Stimulated activated CD4-positive, alpha-beta T cell treated with anti-CD3 and anti-CD28 coated beads, TNF-alpha, amount 100 ng/mL, for 4 hours (primary cell): ENCODE measurements around the gene XCL2.
"Not testable (repeated sequence)": the region's sequence is repeated elsewhere in the genome, so short reads cannot be mapped to it uniquely, and the experiment has no call there.

Experiments used
- DNase-seq, 3 experiments: peaks; one replicate each; pipeline ENCODE4 v3.0.0-alpha.2; 2020; ENCODE audit warnings: low read depth in 3 of 3

Gene XCL2, protein sequence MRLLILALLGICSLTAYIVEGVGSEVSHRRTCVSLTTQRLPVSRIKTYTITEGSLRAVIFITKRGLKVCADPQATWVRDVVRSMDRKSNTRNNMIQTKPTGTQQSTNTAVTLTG

DNA sequence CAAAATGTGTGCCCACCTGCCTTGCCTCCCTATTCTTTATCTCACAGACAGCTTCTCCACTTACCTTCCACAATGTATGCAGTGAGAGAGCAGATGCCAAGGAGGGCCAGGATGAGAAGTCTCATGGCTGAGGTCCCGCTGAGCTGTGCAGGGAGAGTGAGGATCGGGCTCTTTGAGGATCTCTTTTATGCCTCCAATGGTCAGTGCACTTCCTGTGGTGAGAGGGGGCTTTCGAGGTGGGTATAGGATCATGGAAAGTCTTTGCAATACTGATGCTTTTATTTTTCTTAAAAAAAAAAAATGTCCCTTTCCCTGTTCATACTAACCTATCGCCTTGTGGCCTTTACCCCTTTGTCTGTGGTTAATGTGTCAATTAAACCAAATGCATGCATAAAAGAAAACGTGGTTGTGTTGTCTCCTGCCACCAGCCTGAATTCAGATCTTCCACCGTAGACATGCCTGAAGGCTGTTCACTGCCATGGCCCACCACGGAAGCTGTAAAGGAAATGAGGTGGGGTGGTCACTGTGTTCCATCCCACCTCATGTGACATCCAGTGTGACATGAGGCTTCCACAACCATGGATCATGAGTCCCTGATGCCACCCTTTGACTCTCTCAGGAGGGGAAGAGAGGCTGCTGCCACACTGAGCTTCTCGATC lies at the start of gene XCL2:
XCL2 (minus strand) TSS at position 158 of the 659 bp plus-strand sequence; CDS start at position 125, 33 bp downstream.
- not testable (repeated sequence) for DNase-seq

DNA sequence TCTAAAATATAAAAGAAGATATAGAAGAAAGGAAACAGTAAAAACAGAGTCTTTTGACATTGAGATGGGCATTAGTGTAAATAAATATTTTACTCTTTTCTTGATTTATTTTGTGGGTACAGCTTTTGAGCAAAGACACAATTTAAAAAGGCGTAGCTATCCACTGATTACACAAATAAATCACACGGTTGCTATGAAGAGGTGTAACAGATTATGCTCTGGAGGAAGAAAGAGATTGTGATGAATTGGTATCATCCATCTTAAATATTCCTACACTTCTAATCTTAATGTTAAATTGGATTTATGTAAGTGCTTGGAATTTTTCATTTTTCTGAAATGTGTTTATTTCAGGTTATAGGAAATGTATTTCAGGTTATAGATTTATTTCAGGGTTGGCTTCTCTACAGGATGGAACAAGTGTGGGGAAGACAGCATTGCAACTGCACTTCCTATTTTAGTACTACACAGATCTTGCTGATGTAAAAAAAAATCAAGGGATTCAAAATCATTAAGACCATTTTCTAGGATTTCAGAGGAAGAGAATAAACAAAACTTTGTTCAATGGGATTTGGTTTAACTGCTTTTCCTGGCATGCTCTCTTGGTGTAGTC lies 47.9 kb upstream of the XCL2 start:
- DNase-seq, result no peak

DNA sequence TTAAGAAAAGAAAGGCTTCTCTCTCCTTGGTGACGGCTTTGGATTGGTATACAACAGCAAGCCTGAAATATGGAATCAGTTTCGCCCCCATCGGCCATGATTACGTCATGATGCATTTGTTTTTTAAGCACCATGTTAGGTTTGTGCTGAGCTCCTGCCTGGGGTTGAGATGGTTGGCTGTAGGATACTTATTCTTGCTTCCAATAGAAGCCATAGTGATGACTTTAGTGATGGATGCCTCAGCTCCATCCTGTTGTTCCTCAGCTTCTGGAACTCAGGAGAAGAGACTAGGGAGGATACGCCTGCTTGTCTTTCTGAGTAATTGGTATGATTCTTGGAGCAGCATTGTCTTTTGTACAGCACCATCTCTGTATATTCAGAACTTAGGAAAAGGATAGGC lies 47.3 kb upstream of the XCL2 start:
- no peak for DNase-seq

DNA sequence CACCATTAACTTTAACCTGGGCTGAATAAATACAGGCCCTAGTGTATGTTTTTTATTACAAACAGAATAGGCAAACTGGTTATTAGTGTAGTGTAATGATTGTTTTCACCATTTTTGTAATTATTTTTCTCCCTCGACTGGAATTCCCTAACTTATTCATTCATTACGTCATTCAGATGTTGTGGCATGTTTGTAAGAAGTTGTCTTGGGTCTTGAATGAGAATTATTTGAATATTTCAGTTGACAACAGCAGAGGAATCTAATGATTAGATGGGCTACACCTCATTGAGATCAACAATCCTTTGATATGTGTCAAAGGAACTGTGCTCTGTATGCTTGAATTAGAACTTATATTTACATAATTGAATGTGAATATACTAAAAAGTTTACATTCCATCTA lies 45.4 kb upstream of the XCL2 start:
- DNase-seq, result no peak

DNA sequence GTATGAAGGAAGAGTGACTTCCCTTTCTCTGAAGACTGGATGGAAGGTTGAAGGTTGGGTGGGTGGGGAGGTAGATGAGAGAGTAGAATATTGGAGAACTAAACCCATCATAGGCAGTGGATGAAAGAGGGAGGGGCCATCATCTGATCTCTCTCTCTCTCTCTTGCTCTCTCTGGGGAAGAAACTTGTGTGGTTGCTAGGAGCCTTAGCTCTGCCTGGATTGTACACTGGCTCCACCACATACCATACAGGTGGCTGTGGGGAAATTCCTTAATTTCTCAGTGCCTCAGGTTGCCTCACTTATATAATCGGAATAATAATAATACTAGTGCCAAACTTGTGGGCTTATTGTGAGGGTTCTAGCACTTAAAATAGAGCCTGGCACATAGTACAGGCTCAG lies 42.1 kb upstream of the XCL2 start:
- no peak for DNase-seq

DNA sequence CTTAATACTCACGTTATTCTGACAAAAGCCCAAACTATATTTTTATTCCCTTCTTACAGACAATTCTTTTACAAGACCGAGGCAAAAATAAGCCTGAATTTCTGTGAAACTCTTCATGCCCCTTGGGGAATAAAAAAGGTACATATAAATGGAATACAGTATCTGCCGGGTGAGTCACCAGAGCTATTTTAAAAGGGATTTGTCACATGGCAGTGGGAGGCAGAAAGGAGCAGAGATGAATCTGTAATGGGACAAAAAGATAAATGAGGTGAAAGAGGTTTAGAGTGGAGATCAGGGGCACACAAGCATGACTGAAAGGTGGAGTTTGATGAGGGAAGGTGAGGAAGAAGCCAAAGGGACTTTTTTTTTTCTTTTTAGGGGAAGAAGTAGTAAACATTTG lies 41.4 kb upstream of the XCL2 start:
- no peak for DNase-seq

DNA sequence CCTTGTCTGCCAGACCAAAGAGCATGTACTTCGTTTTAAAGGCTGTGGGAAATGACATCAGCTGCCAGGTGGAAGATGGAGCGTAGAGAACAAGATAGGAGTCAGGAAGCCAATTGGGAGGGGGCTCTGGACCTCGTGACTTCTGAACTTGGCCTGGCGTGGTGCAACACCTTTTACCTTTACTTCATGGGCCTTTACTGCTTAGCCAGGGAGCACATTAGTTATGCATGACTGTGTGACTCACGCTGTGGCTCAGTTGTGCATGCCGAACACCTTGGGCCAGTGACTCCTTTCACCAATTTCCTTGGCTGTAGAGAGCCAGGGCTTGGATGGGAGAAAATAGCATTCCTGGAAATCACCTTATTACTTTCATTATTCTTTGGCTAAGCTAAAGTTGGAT lies 39.8 kb upstream of the XCL2 start:
- no peak for DNase-seq

DNA sequence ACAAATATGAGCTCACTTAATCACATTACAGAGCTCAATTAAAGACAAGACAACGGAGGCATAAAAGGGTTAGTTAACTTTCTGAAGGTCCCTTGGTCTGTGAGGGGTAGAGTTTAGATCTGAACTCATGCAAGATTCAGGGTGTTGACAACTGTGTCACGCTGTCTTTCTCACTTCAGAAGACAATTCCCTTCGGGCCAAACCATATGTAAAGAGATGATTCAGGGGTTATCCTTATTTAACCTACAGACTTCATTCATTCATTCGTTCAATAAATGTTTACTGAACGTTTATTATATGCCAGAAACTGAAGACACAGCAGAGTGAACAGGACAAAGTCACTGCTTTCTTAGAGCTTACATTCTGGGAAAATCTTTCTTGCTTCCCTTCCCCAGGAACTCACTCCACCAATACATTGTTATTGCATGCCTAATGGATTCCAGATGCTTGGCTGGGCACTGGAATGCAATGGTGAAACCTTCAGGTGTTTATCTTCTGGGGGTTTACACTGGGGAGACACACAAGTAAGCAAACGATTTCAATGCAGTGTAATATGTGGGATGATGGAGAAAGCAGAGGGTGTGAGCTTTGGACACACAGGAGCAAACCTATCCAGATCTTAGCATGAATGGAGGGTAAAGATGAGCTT lies 39.0 kb upstream of the XCL2 start:
- no peak for DNase-seq

DNA sequence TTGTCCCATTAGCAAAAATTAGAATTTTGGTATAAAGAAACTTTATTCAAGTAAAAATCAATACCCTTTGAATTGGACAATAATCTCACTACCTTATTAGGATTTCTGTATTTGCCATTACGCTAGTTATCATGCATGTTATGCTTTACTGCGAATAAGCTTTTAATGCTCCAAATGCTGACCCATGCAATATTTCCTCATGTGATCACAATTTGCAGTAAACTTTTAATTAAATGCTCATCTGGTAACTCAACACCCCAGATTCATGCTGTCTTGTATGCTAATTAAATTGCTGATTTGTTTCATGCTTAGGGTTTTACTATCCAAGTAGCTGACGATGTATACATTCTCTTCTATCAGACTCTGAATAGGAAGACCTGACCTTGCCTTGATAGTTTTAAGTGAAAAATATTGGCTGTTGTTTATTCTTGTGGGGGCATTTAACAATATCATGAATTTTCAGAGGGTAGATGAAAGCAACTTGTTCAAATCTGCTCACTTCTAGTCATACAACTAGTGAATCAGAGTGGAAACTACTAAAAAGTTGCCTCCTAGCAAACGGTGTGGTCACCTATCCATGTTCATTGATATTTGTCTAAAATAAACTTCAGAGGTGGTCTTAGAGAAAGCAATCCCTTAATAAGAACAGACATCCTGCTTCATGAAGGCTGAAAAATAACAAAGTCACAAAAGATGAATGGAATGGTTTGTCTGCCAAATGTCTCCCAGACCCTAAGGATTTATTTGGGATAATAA lies 38.2 kb upstream of the XCL2 start:
- DNase-seq, result no peak

DNA sequence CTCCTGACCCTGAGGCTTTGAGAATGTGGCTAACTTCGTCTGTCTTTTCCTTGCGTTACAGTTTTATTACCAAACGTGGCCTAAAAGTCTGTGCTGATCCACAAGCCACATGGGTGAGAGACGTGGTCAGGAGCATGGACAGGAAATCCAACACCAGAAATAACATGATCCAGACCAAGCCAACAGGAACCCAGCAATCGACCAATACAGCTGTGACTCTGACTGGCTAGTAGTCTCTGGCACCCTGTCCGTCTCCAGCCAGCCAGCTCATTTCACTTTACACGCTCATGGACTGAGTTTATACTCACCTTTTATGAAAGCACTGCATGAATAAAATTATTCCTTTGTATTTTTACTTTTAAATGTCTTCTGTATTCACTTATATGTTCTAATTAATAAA lies 37.2 kb upstream of the XCL2 start:
- not testable (repeated sequence) for DNase-seq

DNA sequence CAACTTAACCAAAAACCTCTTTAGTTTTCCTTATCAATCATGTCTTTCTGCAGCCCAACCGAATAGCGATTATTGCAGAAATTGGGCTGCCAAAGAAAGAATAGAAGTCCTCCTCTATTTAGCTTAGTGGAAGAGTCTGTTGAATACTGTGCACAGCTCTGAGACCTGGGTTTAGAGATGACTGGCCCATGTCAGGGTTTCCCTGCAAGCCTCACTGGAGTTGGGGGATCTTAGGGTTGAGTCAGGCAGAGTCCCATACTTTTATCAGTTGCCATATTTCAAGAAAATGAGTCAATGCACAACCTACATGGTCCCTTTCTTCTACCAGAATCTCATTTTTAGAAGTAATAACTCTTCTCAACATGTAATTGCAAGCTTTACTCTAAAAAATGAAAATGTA lies 36.5 kb upstream of the XCL2 start:
- DNase-seq, result not testable (repeated sequence)

DNA sequence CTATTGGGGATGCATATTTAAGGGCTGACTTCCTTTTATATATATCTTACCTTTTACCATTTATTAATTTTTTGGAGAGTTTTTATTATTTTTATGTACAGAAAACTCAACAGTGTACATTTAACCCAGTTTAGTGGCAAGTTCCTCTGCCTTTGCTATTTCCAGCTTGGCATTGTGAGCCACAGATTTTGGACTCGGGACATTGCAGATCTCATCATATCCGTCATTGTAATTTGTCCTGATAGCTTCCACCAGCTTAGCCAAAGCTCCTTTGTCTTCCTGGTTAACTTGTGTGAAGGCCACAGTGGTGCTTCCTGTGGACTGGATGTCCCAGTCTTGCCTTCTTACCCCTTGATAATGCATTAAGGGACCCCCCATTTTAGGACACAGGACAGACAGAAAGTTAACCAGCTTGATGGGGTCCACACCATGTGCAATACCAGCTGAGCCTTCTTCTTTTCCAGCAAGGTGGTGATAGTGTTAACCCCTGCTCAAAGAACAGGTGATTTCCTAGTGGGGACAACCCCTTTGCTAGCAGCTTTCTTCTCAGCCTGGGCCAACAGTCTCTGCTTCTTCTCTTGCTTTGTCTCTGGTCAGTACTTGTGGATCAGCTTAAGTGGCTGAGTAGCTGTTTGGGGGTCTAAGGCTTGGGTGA lies 34.9 kb upstream of the XCL2 start:
- DNase-seq, result not testable (repeated sequence)

DNA sequence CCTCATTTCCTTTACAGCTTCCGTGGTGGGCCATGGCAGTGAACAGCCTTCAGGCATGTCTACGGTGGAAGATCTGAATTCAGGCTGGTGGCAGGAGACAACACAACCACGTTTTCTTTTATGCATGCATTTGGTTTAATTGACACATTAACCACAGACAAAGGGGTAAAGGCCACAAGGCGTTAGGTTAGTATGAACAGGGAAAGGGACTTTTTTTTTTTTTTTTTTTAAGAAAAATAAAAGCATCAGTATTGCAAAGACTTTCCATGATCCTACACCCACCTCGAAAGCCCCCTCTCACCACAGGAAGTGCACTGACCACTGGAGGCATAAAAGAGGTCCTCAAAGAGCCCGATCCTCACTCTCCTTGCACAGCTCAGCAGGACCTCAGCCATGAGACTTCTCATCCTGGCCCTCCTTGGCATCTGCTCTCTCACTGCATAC lies 32.5 kb upstream of the XCL2 start, which contains the start of gene XCL1:
XCL1 (plus strand) TSS at position 361 of the 444 bp plus-strand sequence; CDS start at position 394, 33 bp downstream.
- not testable (repeated sequence) for DNase-seq

DNA sequence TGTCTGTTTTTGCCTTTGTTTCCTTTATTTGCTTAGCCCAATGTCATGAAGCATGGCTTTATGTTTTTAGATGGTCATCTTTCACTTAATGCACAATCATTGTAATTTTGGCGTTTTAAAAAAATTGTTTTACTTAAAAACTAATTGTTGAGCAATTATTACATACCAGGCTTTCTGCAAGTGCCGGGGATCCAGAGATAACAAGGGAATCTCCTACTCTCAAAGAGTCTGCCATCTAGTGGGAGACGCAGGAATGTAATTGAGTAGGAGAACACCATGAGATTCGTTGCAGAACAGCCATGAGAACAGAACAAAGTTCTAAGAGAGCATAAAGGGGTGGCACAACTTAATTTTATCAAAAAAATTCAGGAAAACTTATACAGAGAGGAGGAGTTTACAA lies 30.4 kb upstream of the XCL2 start:
- not testable (repeated sequence) for DNase-seq

DNA sequence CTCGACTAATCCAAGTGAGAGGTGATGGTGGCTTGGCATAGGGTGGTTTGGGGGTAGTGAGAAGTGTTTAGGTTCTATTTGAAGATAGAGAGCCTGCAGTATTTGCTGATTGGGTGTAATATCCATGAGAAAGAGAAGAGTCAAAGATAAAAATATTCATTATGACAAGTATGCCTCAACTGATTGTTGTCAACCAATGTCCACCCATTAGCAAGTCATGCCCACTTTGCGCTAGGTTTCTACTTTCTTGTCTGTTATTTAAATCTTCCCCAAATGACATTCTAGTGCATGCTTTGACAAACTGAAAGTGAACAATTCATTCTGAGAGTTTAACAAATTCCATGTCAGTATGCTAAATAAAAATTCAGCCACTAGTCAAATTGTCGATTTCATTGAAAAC lies 28.8 kb upstream of the XCL2 start:
- no peak for DNase-seq

DNA sequence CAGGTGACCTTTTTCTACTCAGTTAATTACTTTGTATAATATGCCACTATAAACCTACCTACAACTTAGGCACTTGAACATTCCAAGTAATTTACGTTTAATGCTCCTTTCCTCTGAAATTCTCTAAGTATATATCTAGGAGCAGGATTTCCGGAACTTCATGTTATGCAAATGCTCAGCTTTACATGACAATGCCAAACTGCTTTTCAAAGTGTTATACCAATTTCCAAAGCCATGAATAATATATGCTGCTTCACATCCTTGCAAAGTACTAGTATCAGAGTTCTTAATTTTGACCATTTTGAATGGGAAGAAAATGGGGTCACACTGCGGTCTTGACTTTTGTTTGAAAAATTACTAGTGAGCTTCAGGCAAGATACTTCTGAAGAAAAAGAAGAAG lies 26.9 kb upstream of the XCL2 start:
- DNase-seq, result no peak

DNA sequence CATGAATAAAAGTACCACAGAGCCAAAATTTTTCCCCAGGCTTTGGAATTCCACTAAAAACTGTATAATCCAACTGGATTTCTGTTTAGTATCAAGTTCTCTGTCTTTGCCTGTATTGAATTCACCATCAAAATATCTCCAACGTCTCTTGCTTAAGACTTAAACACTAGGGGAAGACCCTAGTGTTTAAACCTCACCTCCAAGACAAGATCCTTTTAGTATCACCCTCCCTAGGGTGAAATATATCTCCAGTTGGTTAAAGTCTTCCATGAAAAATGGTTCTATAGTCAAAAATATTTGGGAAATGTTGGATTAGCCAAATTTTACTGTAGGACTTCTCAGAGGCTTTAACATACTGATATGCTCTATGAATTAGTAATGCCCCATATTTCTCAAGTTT lies 24.5 kb upstream of the XCL2 start:
- DNase-seq, result no peak

DNA sequence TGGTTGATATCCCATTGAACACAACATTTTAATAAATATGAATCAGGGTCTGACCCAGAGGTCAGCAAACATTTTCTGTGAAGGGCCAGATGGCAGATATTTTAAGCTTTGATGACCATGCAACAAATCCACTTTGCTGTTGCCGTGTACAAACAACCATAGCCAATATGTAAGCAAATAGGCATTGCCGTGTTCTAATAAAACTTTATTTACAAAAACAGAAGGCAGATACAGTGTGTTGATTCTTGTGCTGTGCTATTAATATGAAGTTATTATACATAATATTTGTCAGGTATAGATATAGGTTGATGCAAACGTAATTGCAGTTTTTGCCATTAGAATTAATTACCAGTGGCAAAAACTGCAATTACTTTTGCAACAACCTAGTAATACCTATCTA lies 23.8 kb upstream of the XCL2 start:
- DNase-seq, result no peak

DNA sequence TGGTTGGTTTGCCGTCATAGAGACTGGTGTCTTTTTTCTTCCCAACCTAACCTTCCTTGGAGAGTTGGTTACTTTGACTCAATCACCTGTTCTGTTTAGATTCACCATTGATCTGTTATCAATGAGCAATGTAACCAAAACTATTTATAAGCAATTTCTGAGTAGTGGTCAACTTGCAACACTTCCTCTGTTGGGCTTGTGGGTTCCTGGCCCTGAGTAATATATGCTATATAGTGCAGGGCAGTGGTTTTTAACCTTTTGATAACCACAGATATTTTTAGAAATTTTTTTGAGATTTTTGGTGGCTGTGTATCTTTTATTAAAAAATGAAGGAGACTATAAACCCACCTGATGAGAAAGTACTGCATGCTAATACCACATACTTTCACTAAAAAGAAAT lies 23.2 kb upstream of the XCL2 start:
- no peak for DNase-seq

DNA sequence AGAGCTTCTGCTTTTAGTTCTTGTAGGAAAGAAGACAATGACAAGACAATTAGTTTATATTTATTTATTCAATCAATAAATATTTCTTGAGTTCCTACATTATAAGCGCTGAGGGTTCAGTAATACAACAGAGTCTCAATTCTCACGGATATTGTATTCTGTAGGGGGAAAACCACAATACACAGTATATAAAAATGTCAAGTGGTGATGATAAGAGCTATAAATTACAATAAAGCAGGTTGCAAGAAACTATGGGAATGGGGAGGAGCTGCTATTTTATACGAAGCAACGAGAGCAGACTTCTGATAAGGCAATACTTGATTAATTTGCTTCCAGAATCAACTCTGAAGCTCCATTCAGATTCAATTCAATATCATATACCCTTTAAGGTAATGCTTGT lies 22.0 kb upstream of the XCL2 start:
- no peak for DNase-seq

DNA sequence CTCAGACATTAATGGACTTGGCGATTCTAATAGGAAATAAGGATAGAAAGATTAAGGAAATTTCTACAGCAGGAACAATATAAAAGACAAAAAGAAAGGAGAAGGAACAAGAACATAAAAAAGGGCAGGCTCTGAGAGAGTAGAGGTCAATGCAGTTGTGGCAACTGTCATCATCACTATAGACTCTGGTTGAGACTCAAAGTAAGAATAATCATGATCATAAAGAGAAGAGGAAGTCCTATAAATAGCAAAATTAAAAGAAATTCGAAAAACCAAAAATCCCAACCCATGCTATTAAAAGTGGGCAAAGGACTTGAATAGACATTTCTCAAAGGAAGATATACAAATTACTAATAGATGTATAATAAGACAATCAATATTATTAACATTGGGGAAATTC lies 18.2 kb upstream of the XCL2 start:
- no peak for DNase-seq

DNA sequence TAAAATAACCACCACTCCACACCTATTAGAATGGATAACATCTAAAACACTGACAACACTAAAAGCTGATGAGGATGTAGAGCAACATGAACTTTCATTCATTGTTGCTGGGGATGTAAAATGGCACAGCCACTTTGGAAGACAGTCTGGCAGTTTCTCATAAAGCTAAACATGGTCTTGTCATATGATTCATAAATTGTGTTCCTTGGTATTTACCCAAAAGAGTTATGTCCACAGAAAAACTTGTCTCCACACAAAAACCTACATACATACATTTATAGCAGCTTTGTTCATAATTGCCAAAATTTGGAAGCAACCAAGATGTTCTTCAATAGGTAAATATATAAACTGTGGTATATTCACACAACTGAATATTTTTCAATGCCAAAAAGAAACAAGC lies 16.6 kb upstream of the XCL2 start:
- no peak for DNase-seq
